Muscle layer of duodenum (tissue), 2 donors: ENCODE data around the gene KLHL21.

Experiments used
- H3K27ac ChIP-seq: one replicate; pipeline ENCODE4 v1.7.0; 2013; ENCODE audit warnings: mild to moderate bottlenecking, low read length
- H3K27me3 ChIP-seq: one replicate; pipeline ENCODE4 v1.7.0; 2013; ENCODE audit warnings: low read depth, mild to moderate bottlenecking, control low read depth, low read length
- H3K36me3 ChIP-seq, 2 donors: one replicate each; pipeline ENCODE4 v1.7.0; 2013; ENCODE audit warnings: low read length in 2 of 2, control low read depth in 1 of 2, mild to moderate bottlenecking in 1 of 2; ENCODE audit not compliant: insufficient read depth in 2 of 2, control insufficient read depth in 1 of 2
- H3K4me1 ChIP-seq, 2 donors: one replicate each; pipeline ENCODE4 v1.7.0; 2013; ENCODE audit warnings: low read length in 2 of 2, mild to moderate bottlenecking in 2 of 2, control low read depth in 1 of 2, moderate library complexity in 1 of 2; ENCODE audit not compliant: insufficient read depth in 2 of 2, control insufficient read depth in 1 of 2
- H3K4me3 ChIP-seq, 2 donors: one replicate each; pipeline ENCODE4 v1.7.0; 2013; ENCODE audit warnings: low read length in 2 of 2, low read depth in 1 of 2, mild to moderate bottlenecking in 1 of 2
- H3K9me3 ChIP-seq, 2 donors: one replicate each; pipeline ENCODE4 v1.7.0; 2013; ENCODE audit warnings: low read length in 2 of 2, control low read depth in 1 of 2, mild to moderate bottlenecking in 1 of 2; ENCODE audit not compliant: control insufficient read depth in 1 of 2
- donor health status: healthy.

KLHL21 gene

GRCh38 chr1:6587261-6588005 is 15.2 kb downstream of the KLHL21 start:
- Histone ChIP-seq H3K4me1 (peaks cover under 1 to 20% of the 10 kb centered on the region in 2 donors), H3K27ac (no peak overlapping the region), H3K9me3 (no peaks in the 10 kb centered on the region), H3K36me3 (peaks cover 20 to 44% of the 10 kb centered on the region in 2 donors), H3K4me3 (no peak overlapping the region), H3K27me3 (no peaks in the 10 kb centered on the region)

- peaks cover 13 to 34% of the 10 kb centered on the region in 2 donors for H3K36me3 ChIP-seq
- H3K27me3 ChIP-seq: no peaks in the 10 kb centered on the region
- peaks cover 3 to 23% of the 10 kb centered on the region in 2 donors for H3K4me1 ChIP-seq
- H3K27ac ChIP-seq: no peak overlapping the region
- no peak overlapping the region for H3K4me3 ChIP-seq
- H3K9me3 ChIP-seq: no peaks in the 10 kb centered on the region
These were observed 16.3 kb downstream of the KLHL21 start for GRCh38 chr1:6586404-6586816.

- Histone ChIP-seq H3K27me3 (no peaks in the 10 kb centered on the region), H3K36me3 (peaks cover 13 to 29% of the 10 kb centered on the region in 2 donors), H3K4me1 (peaks cover 7 to 29% of the 10 kb centered on the region in 2 donors), H3K4me3 (no peak overlapping the region), H3K27ac (no peak overlapping the region), H3K9me3 (no peaks in the 10 kb centered on the region)
These were observed 16.8 kb downstream of the KLHL21 start for GRCh38 chr1:6585841-6586240.

GRCh38 chr1:6585081-6585722 is 17.5 kb downstream of the KLHL21 start:
- no peak overlapping the region for H3K27ac ChIP-seq
- no peak overlapping the region for H3K4me3 ChIP-seq
- H3K9me3 ChIP-seq: no peaks in the 10 kb centered on the region
- peaks cover 11 to 36% of the 10 kb centered on the region in 2 donors for H3K4me1 ChIP-seq
- no peaks in the 10 kb centered on the region for H3K27me3 ChIP-seq
- peaks cover 10 to 22% of the 10 kb centered on the region in 2 donors for H3K36me3 ChIP-seq

GRCh38 chr1:6584126-6585080 is 18.3 kb downstream of the KLHL21 start:
- peaks cover 5 to 14% of the 10 kb centered on the region in 2 donors for H3K36me3 ChIP-seq
- H3K27ac ChIP-seq: no peak overlapping the region
- peaks cover 11 to 38% of the 10 kb centered on the region in 2 donors for H3K4me1 ChIP-seq
- H3K4me3 ChIP-seq: no peak overlapping the region
- no peaks in the 10 kb centered on the region for H3K27me3 ChIP-seq
- H3K9me3 ChIP-seq: no peaks in the 10 kb centered on the region

GRCh38 chr1:6582370-6582769 is 20.3 kb downstream of the KLHL21 start:
- H3K27me3 ChIP-seq: no peaks in the 10 kb centered on the region
- peaks cover 16 to 30% of the 10 kb centered on the region in 2 donors for H3K4me1 ChIP-seq
- H3K27ac ChIP-seq: peak overlapping the region; percentile 25
- no peak overlapping the region for H3K4me3 ChIP-seq
- H3K9me3 ChIP-seq: no peaks in the 10 kb centered on the region
- no peaks in the 10 kb centered on the region for H3K36me3 ChIP-seq

- Histone ChIP-seq H3K9me3 (no peaks in the 10 kb centered on the region), H3K4me1 (peaks cover 16 to 24% of the 10 kb centered on the region in 2 donors), H3K36me3 (no peaks in the 10 kb centered on the region), H3K4me3 (no peak overlapping the region), H3K27me3 (no peaks in the 10 kb centered on the region), H3K27ac (peak overlapping the region; percentile 25)
These were observed 20.9 kb downstream of the KLHL21 start for GRCh38 chr1:6581561-6582305.

GRCh38 chr1:6580593-6581409 is 21.9 kb downstream of the KLHL21 start:
- peak overlapping the region; percentile 88 for H3K27ac ChIP-seq
- no peaks in the 10 kb centered on the region for H3K9me3 ChIP-seq
- H3K4me1 ChIP-seq: peaks cover 16 to 21% of the 10 kb centered on the region in 2 donors
- H3K4me3 ChIP-seq: peak overlapping the region; percentile 79 to 82
- H3K36me3 ChIP-seq: no peaks in the 10 kb centered on the region
- H3K27me3 ChIP-seq: no peaks in the 10 kb centered on the region

GRCh38 chr1:6580119-6580592 is 22.5 kb downstream of the KLHL21 start:
- no peaks in the 10 kb centered on the region for H3K27me3 ChIP-seq
- H3K9me3 ChIP-seq: no peaks in the 10 kb centered on the region
- peak overlapping the region; percentile 88 for H3K27ac ChIP-seq
- H3K4me3 ChIP-seq: peak overlapping the region; percentile 79 to 82
- no peaks in the 10 kb centered on the region for H3K36me3 ChIP-seq
- H3K4me1 ChIP-seq: peaks cover 16 to 21% of the 10 kb centered on the region in 2 donors
